ENCODE data around the gene IFI6. TPM values are rescaled to one million over a fixed set of nuclear protein-coding genes. Genes with fewer than 3 reads are reported as not detected.

Gene IFI6
- total and polyA plus RNA-seq, 2 of the 8 experiments (the other 6 are each of a cell fraction or from before 2014, with no cell fraction given): 6.1 to 13.2 TPM

GRCh38 chr1:27650539-27651175 lies 21.3 kb downstream of the IFI6 start:
- ChIA-PET CTCF (ENCODE audit: partially characterized antibody) (interaction anchor here (0.7 to 6.2 kb wide), 15 partner anchors 10 to 317 kb away, joined by 3 to 47 read pairs (median 3); partner anchors contain the start of gene IFI6), POLR2A (ENCODE audit: partially characterized antibody) (interaction anchor here (0.7 to 1.1 kb wide), 3 partner anchors 11 to 221 kb away, joined by 3 read pairs; no protein-coding TSS in a partner anchor)
- H2BK5ac ChIP-seq (ENCODE audit: low read depth, low read length): peak overlapping the region; percentile 82
- no peaks in the 10 kb centered on the region for H3K79me1 ChIP-seq (ENCODE audit: low read depth, low read length)
- no peak overlapping the region for H2BK120ac ChIP-seq (replicated peaks; ENCODE audit: low read depth, low read length)
- H4K91ac ChIP-seq (replicated peaks; ENCODE audit: insufficient read length, low read length): no peak overlapping the region
- H4K20me1 ChIP-seq (replicated peaks in 1 of 2; ENCODE audit: control insufficient read depth in 1 of 2, insufficient read depth in 2 of 2, low read length in 2 of 2): no peaks in the 10 kb centered on the region
- H3K18ac ChIP-seq (ENCODE audit: extremely low read depth, low read length): peak overlapping the region; percentile 52
- H4K5ac ChIP-seq (ENCODE audit: insufficient read length, low read depth, low read length): peak overlapping the region; percentile 26
- H3K4ac ChIP-seq (replicated peaks; ENCODE audit: insufficient read length, low read depth, low read length): no peak overlapping the region
- no peaks in the 10 kb centered on the region for H3K36me3 ChIP-seq (ENCODE audit: control insufficient read depth in 2 of 4, insufficient read depth in 4 of 4, low read length in 3 of 4)
- no peak overlapping the region for H3K4me3 ChIP-seq (ENCODE audit: extremely low read depth in 1 of 4, insufficient read depth in 2 of 4, low read depth in 3 of 4, low read length in 4 of 4)
- H3K4me1 ChIP-seq (replicated peaks in 1 of 4; ENCODE audit: control insufficient read depth in 3 of 4, insufficient read depth in 4 of 4, low read length in 3 of 4): peaks cover 12 to 15% (median 14%) of the 10 kb centered on the region in 4 experiments
- H3K9ac ChIP-seq (replicated peaks in 1 of 4; ENCODE audit: extremely low read depth in 1 of 4, low read depth in 3 of 4, low read length in 3 of 4): no peak overlapping the region
- H3K9me3 ChIP-seq (ENCODE audit: insufficient read depth in 2 of 2, low read depth in 1 of 2, low read length in 1 of 2): no peaks in the 10 kb centered on the region
- H3K27ac ChIP-seq (ENCODE audit: low read depth, low read length): no peak overlapping the region
- FAIRE-seq (peak; percentile 85), DNase-seq (ENCODE audit: low read depth in 1 of 2, low spot score in 2 of 2) (no peak)
- no peak overlapping the region for H3K23ac ChIP-seq (ENCODE audit: insufficient read length)
- no peak overlapping the region for H3K56ac ChIP-seq (replicated peaks; ENCODE audit: insufficient read length, low read depth, low read length)
- H3K27me3 ChIP-seq (replicated peaks in 1 of 4; ENCODE audit: control insufficient read depth in 3 of 4, extremely low read depth in 1 of 4, insufficient read depth in 3 of 4, low read length in 3 of 4): no peaks in the 10 kb centered on the region
- TF ChIP-seq, protein P1, sequence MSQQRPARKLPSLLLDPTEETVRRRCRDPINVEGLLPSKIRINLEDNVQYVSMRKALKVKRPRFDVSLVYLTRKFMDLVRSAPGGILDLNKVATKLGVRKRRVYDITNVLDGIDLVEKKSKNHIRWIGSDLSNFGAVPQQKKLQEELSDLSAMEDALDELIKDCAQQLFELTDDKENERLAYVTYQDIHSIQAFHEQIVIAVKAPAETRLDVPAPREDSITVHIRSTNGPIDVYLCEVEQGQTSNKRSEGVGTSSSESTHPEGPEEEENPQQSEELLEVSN (IDR thresholded peaks at IDR 0.05): peak; percentile 81
- TF ChIP-seq HDAC2 (IDR thresholded peaks at IDR 0.05; ENCODE audit: borderline replicate concordance in 1 of 2, low read depth in 2 of 2, low read length in 2 of 2) (peak in 1 of 2 experiments; percentile 72; a peak in 1 of 4 replicates), TBP (IDR thresholded peaks at IDR 0.05; ENCODE audit: low read depth, low read length) (no peak), CREB1 (IDR thresholded peaks at IDR 0.05) (no peak), JUND (IDR thresholded peaks at IDR 0.05; ENCODE audit: low read length) (peak; percentile 24; the same call in 1 of the 2 replicates), TEAD4 (IDR thresholded peaks at IDR 0.05; ENCODE audit: low read depth, low read length) (no peak), KDM1A (IDR thresholded peaks at IDR 0.05; ENCODE audit: borderline replicate concordance, low read length) (peak; percentile 93), MAX (IDR thresholded peaks at IDR 0.05) (peak; percentile 85)
- TF ChIP-seq, protein P2, sequence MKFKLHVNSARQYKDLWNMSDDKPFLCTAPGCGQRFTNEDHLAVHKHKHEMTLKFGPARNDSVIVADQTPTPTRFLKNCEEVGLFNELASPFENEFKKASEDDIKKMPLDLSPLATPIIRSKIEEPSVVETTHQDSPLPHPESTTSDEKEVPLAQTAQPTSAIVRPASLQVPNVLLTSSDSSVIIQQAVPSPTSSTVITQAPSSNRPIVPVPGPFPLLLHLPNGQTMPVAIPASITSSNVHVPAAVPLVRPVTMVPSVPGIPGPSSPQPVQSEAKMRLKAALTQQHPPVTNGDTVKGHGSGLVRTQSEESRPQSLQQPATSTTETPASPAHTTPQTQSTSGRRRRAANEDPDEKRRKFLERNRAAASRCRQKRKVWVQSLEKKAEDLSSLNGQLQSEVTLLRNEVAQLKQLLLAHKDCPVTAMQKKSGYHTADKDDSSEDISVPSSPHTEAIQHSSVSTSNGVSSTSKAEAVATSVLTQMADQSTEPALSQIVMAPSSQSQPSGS (IDR thresholded peaks at IDR 0.05; ENCODE audit: low read length): 0 out of 2 replicates have a peak, but pooled peaks have one; percentile 27
- peak overlapping the region; percentile 28; the same call in 1 of the 2 replicates for H2BK20ac ChIP-seq (ENCODE audit: low read length)
- no peak overlapping the region for H3K14ac ChIP-seq (ENCODE audit: insufficient read length)
- peak overlapping the region; percentile 56; the same call in 1 of the 2 replicates for H2AFZ ChIP-seq (ENCODE audit: low read length)
- no peak overlapping the region for H2AK5ac ChIP-seq (ENCODE audit: low read depth, low read length)
- H3K23me2 ChIP-seq (ENCODE audit: low read depth, low read length): no peaks in the 10 kb centered on the region
- 0 out of 4 replicates have a peak overlapping the region, but pooled peaks of 1 of the 2 experiments have one; percentile 3 for H3K4me2 ChIP-seq (ENCODE audit: insufficient read depth in 1 of 2, low read depth in 2 of 2, low read length in 2 of 2)
- H2BK12ac ChIP-seq (ENCODE audit: low read depth, low read length): peak overlapping the region; percentile 68; the same call in 1 of the 2 replicates
- no peaks in the 10 kb centered on the region for H3K79me2 ChIP-seq (ENCODE audit: control insufficient read depth in 1 of 2, insufficient read depth in 2 of 2, low read length in 2 of 2)
- H2BK15ac ChIP-seq (ENCODE audit: low read length): peak overlapping the region; percentile 97; the same call in 1 of the 2 replicates
- WGBS, 2 experiments (ENCODE audit: extremely low coverage in 1 of 2, insufficient coverage in 1 of 2, insufficient read length in 1 of 2, insufficient replicate concordance in 2 of 2, low coverage in 1 of 2, low lambda C conversion rate in 2 of 2, missing lambda C conversion rate in 1 of 2): 47% methylated on average over 7 of the region's 7 CpGs; no CpG with 5 or more reads in 1 of the 2 experiments
- no peak overlapping the region for H4K8ac ChIP-seq (ENCODE audit: extremely low read depth, insufficient read depth, low read length)

All from H1 (cell line).